AG09319 (cell line): ENCODE results near the gene TRIM31.

Experiments used
- DNase-seq: peaks from one replicate; pipeline ENCODE4 v3.0.0-alpha.2; 2010; ENCODE audit warnings: low read depth; ENCODE audit errors: extremely low read depth
- CTCF ChIP-seq: IDR thresholded peaks from 2 replicates; pipeline ENCODE4 v1.5.1; 2011; ENCODE audit warnings: low read depth, mild to moderate bottlenecking, inconsistent platforms, low read length, moderate library complexity

TRIM31 gene

DNA sequence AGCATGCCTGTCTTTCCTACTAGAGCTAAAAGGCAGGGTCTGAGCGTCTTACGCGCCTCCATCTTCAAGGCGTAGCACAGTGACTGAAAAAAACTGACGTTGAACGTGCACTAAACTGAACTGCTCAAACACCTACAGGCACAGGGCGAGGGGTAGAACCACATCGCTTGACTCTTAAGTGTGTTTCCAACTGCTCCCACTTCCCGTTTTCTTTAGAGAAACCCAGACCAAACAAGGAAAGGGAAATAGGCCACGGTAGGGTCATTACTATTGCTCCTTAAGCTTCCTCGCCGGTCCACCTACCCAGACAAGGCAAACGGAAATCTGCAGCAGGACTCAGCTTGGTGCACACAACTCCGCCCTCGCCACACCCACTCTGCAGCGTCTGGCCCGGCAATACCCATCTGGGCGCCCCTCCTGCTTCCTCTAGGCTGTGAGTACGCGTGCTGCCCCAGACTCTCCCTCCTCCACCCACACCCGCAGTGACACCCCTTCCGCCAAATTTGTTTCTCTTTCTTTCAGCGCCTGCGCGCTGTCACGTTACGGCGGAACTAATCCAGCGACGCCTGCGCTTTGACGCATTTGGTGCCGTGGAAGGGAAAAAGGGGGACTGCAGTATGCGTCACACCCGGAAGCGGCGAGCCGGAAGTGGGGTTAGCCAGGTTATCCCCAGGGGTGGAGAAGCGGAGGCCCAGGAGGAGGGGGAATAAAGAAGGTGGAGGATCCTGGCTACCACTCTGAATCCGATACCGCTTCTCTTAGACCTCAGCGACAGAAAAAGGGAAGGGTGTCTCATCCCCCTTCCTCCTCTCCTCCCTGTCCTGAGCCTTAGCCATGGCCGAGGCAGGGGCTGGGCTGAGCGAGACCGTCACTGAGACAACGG lies 46.1 kb downstream of the TRIM31 start, which contains the start of gene PPP1R11:
PPP1R11 (plus strand) TSS at position 622 of the 883 bp plus-strand sequence; CDS start at position 835, 213 bp downstream.
- TF ChIP-seq CTCF: no peak
- peak; percentile 98 for DNase-seq

DNA sequence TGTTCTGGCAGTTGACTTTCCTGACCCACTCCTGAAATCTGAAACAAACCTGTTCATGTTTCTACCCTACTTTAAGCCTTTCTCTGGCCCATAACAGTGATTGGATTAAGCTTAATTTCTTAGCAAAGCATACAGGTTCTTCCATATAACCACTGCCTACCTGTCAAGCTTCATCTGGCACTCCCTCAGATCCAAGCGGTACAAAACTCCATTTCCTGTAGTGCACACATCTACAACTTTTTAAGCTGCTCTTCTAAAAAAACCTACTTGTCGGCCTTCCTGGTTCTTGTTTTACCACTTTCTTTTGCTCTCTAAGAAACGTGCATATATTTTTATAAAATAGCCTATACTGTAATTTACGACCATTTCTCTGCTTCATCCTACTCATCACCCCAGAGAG lies 46.8 kb downstream of the TRIM31 start:
- no peak for TF ChIP-seq CTCF
- DNase-seq: no peak

GRCh38 chr6:30063315-30063714 lies 49.6 kb downstream of the TRIM31 start:
- no peak for TF ChIP-seq CTCF
- no peak for DNase-seq

DNA sequence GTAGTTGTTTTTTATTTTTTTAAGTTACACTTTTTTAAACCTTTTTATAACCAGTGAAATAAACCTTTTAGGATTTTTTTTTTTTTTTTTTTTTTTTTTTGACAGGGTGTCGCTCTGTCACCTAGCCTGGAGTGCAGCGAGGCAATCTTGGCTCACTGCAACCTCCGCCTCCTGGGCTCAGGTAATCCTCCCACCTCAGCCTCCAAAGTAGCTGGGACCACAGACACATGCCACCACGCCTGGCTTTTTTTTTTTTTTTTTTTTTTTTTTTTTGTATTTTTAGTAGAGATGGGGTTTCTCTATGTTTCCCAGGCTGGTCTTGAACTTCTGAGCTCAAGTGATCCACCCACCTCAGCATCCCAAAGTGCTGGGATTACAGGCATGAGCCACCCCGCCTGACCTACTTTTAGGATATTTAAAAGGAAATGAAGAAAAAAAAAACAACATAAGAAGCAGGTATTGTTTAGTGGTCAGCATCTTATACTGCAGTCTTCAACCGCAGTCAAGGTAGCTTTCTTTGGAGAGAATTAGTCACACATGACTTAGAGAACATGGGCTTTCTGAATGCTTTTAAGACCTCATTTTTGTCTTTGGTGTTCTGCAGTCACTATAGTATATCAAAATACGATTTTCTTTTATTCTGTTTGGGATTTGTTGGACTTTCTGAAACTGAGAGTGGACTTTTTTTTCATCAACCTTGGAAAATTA lies 50.3 kb downstream of the TRIM31 start:
- no peak for DNase-seq
- TF ChIP-seq CTCF: no peak

DNA sequence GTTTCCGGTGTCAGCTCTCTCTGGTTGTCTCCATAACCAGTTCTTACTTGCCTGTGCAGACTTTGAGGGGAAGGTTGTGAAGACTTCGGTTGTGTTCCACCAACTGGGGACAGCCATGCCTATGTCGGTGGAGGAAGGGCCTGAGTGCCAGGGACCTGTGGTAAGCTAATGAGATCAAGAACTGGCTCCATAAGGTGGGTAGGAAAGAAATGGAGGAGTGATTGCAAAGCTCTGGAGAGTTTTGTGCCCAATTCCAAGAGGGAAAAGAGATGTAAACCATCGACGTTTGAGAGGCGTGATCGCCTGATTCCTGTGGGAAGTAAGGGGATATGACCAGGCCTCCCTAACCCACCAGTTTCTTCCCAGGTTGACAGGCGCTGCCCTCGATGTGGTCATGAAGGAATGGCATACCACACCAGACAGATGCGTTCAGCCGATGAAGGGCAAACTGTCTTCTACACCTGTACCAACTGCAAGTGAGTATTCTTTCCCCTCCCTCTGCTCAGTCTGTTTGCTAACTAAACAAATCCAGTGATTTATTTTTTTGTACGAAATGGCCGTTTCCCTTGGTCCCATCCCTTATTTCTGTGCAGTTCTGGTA lies 50.9 kb downstream of the TRIM31 start:
- no peak for DNase-seq

DNA sequence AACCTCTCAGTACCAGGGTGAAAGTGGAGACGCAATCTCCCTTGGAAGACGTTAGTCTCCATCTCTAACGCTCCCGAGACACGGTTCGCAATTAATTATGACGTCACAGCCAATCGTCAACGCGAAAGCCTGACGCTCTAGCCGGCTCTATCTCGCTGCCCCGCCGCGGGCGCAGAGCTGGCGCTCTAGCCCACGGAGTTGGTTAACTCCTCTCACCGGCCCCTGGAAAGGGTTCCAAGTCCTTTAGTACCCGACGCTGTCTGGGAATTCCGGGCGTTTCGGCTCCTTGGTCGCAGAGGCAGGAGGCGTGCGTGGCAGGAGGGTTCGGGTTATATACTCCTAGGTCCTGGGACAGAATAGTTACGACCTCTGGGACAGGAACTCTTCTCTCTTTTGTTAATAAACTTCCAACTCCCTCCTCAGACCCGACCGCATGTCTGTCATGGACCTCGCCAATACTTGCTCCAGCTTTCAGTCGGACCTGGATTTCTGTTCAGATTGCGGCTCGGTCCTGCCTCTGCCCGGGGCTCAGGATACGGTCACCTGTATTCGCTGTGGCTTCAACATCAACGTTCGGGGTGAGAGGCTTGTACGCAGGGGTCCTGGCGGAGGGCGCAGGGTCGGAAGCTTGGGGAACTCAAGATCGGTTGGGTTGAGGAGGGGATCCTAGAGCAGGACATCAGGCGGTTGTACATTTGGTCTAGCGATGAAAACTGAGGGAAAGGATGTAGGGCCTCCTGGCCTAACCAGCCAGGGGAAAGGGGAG lies 51.6 kb downstream of the TRIM31 start, which contains the start of gene POLR1H:
POLR1H (plus strand) TSS at position 174 of the 766 bp plus-strand sequence; CDS start at position 434, 260 bp downstream.
- peak; percentile 83 for DNase-seq
- no peak for TF ChIP-seq CTCF

More for the DNA sequence above, 50.9 kb downstream of the TRIM31 start:
- no peak for TF ChIP-seq CTCF
